DMS 273 (cell line): ENCODE results near the gene FARP1.

Experiments used
- DNase-seq: peaks from one replicate; lab custom pipeline; 2025; ENCODE audit not compliant: unreplicated experiment; lab: John Stamatoyannopoulos, UW

The FARP1 gene

GRCh38 chr13:98476106-98476505, 333.2 kb downstream of the FARP1 start:
- DNase-seq: no peak

DNA sequence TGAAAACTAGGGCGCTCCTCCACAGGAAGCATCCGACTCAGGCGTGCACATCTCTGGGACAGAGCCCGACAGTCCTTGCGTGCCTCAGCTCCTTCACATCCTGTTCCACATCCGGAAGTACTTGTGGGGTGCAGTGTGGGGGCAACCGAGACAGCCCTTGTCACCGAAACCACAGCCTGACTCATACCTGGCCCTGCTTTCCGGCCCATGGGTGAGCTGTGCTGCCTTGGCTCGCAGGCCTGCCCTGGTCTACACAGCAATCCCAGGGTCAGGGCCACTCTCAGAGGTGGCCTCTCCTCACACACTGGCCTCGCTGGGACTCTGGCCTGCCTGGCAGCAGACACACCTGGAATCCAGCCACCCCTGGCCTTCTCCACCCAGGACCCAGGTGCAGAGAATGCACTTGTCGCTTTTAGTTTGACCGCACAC, 333.7 kb downstream of the FARP1 start:
- DNase-seq: no peak

GRCh38 chr13:98478189-98479129, 335.6 kb downstream of the FARP1 start:
- DNase-seq: no peak

DNA sequence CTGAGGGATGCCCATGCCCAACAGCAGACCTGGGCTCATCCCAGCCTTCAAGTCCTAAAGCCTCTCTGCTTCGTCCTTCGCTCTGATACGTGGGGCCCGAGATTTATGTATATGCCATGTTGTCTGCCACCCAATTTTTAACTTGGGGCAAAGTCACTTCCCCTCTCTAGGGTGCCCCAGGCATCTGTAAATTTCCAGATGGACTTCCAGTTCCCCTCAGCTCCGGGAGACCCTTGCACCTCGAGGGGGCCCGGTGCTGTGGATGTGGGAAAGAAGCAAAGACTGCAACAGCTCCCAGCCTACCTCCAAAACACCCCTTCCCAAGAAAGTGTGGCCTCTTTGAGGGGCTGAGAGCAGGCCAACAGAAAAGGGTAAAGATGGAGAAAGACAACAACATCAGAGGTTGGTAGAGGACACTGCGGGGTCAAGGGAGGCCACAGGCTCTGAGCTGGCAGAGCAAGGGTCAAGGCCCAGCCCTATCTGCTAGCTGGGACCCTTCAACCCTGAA, 336.7 kb downstream of the FARP1 start:
- DNase-seq: no peak

- DNase-seq: peak; percentile 92
These were observed 338.3 kb downstream of the FARP1 start for GRCh38 chr13:98480915-98481877.

DNA sequence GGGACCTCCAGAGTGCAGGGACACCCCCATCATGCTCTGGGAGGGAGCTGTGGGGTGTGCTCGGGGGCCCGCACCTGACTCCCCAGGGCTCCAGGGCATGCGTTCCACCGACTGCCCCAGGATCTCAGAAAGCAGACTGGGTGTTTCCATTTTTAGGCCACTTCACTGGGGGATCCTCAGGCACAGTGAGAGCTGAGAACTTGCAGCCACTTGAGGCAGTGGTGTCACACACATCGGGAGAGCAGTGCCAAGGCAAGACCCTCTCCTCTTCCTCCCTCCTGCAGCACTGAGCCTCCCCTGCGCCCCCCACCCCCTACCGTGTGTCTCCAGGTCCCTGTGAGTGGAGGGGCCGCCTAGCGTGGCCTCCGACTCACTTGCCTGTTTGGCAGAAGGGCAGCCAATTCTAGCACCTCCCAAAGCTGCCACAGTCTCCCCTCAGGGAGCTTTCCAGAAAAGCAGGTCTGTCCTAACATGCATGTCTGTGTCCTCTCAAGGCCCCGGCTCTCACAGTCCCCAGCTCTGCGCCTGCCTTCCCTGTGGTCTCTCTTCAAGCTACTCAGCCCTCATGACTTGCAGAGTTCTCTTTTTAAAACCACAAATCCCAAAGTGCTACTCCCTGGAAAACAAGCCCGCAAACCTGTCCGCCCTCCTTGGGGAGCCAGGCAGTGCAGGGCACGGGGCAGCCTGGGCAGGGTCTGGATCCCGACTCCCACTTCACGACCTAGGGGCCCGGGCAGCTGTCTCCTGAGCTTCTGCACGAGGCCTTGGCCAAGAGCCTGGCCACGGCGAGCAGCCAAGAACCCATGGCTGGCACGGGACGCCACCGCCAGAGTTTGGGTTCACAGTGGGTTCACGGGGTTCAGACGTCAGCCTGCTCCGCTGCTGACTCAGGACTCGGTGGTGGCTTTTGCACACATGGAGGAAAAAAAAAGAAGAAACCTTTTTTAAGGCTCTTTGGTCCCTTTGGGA, 339.9 kb downstream of the FARP1 start:
- peak; percentile 77 for DNase-seq

GRCh38 chr13:98483601-98484288, 340.9 kb downstream of the FARP1 start:
- peak; percentile 26 for DNase-seq

DNA sequence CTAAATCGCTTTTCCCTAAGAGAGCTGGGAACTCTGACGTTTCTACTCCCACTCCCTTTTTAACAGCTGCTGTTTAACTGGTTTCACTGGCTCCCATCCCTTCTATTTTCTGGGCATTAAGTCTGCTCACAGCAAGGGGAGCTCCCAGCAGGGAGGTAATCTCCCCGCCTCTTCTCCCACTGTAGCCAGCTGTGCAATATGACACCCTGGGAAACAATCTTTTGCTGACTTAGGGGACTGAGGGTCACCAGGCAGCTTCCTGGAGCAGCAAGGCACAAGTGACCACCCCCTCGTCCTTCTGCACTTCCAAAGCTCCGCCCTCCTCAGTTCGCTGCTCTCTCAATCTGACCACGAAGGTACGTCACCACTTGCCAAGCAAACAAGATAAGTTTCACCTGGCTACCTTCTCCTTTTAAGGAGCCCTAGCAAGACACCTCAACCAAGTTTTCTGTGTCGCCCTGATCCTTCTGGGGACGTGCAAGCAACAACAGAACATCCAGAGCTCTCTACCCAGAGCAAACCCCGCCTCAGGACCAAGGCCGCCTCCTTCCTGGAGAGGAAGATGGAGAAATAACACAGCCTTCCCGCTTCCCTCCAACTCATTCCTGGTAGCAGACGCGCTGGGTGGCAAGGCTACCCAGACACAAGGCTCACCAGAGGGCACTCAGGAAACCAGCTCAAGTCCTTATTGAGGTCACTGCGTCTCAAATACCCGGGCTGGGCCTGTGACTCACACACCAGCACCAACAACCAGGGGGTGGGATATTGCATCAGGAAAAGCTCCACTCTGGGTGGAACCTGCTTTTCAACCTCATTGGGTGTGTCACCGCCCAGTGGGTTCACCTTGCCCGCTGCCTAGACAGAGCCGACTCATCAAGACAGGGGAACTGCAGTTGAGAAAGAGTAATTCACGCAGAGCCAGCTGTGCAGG, 341.7 kb downstream of the FARP1 start:
- peak; percentile 88 for DNase-seq

DNA sequence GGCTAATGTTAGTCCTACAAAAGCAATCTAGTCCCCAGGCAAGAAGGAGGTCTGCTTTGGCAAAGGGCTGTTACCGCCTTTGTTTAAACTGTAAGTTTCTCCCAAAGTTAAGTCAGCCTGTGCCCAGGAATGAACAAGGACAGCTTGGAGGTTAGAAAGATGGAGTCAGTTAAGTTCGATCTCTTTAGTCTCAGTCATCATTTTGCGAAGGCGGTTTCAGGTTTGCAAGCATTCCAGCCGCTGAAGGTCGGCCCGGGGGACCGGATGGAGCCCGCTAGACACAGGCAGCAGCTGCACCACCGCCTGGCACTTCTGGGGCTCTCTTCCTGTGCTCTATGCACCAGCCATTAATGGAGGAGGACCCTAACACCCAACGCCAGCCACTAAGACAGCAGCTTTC, 342.7 kb downstream of the FARP1 start:
- DNase-seq: no peak

DNA sequence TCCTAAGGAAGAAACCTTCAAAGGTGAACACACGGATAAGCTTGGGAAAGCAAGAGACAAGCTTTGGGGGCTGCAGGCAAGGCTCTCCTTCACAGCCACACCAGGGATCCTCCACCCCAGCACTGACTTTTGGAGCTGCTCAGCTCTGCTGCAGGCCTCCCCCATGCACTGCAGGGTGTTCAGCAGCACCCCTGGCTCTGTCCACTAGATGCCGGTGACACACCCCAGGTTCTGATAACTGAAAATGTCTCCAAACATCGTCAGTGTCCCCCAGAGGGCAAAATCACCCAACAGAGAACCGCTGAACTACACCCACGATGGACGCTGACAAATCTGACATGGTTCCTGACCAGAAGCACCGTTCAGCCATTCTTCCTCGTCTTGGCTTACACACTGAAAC, 343.5 kb downstream of the FARP1 start:
- DNase-seq: no peak

- DNase-seq: no peak
These were observed 344.1 kb downstream of the FARP1 start for GRCh38 chr13:98487016-98487415.

GRCh38 chr13:98487522-98487921, 344.6 kb downstream of the FARP1 start:
- no peak for DNase-seq

GRCh38 chr13:98488736-98489135, 345.8 kb downstream of the FARP1 start:
- no peak for DNase-seq

DNA sequence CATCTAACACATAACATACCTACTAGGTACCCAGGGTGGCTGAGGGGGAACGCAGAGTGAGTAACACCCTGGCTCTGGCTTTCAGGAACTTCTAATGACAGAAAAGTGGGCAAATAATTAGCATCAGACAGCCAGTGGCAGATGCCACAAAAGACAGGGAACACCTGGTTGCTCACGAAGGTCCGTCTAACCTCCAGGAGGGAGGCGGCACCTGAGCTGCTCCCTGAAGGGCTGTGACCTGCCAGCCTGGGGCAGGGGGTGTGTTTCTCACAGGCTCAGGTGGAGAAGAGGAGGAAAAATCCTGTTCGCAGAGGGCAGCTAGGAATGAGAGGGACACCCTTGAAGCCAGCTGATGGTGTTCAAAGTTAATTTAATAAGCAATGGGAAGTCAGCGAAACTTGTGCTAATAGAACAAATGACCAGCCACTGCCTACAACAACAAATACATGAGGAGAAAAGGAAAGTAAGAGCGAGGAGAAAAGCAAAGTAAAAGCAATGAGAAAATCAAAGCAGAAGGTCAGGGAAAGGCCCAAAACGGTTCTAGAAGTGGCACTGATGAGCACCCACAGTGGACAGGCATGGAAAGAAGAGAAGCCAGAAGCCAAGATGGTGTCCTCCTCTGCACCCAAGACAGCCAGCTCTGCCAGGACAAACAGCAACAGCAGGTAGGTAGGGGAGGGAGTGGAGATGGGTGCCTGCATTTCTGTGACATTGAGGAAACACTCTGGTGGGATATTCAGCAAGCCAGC, 346.7 kb downstream of the FARP1 start:
- no peak for DNase-seq

GRCh38 chr13:98490195-98490836, 347.4 kb downstream of the FARP1 start:
- no peak for DNase-seq

DNA sequence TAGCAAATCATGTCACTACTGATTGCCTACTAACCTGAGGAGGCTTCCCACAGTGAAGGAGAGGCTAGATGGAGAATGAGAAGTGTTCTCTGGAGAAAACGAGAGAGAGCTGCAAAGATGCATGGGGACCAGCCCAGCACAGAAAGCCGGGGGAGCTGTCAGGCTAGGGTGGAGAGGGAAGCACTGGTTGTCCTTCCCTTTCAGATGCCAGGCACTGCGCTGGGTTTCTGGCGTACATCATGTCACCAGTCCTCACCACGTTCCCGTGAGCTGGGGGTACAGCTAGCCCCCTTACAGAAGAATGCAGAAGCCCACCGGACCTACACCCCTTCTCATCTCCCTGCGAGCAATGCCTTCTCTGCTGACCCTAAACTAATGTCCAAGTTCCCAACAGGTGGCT, 348.0 kb downstream of the FARP1 start:
- no peak for DNase-seq

- DNase-seq: no peak
These were observed 349.6 kb downstream of the FARP1 start for GRCh38 chr13:98492335-98493041.
